K562 (cell line): ENCODE data around the gene INA. TPM values are rescaled to one million over a fixed set of nuclear protein-coding genes. Genes with fewer than 3 reads are reported as not detected.

ENCODE experiments used
- ATAC-seq: fragments of 200-7000 bp; cut with Tn5 transposase; 3 replicates; pipeline ENCODE4 v1.9.1; 2020; ENCODE audit warnings: moderate library complexity
- BruUV-seq: library from RNA; stranded (reverse); fragments of 400-500 nt; replicated peaks from 2 replicates; lab custom pipeline; 2021; lab: Mats Ljungman, UMichigan
- CTCF ChIA-PET: fragments of 300-600 bp; formaldehyde crosslinking; extraction: SDS; loops from one replicate; lab custom pipeline; 2021; ENCODE audit warnings: low intra/inter-chr PET ratio; lab: Yijun Ruan, JAX
- POLR2A ChIA-PET: fragments of 300-600, 350-650 bp; sonication (Branson Sonifier 250); formaldehyde crosslinking; extraction: SDS; loops from one replicate; lab custom pipeline; 2021; ENCODE audit warnings: antibody characterized with exemption, inconsistent platforms; lab: Yijun Ruan, JAX
- DNase-seq, 4 experiments: peaks; one replicate each; pipeline versions ENCODE4 v3.0.0 to v3.0.0-alpha.2; 2011 to 2018; ENCODE audit warnings: low spot score in 3 of 4, mixed read lengths in 3 of 4; ENCODE audit errors: extremely low read depth in 1 of 4
- FAIRE-seq: peaks from 2 replicates; lab custom pipeline; 2011; peaks lifted over from hg19 to GRCh38; lab: Jason Lieb, UNC
- H2AFZ ChIP-seq: 2 replicates; pipeline ENCODE4 v1.6.0; 2011; ENCODE audit warnings: low read depth, low read length, control low read depth, inconsistent platforms
- H3K27ac ChIP-seq: fragments of 200-600 bp; 3 replicates; pipeline ENCODE4 v1.8.0; 2011; ENCODE audit warnings: low read depth, mild to moderate bottlenecking, control low read depth, inconsistent platforms, low read length, moderate library complexity, mixed read lengths; ENCODE audit errors: extremely low read depth
- H3K27me3 ChIP-seq, 2 experiments: fragments of 300-600 bp in 1 of 2; 2 replicates in 1 of 2; 3 replicates in 1 of 2; pipeline versions ENCODE4 v1.6.0 to v1.8.0; 2011; ENCODE audit warnings: inconsistent platforms in 2 of 2, low read length in 2 of 2, mild to moderate bottlenecking in 1 of 2, mixed read lengths in 1 of 2, moderate library complexity in 1 of 2; ENCODE audit not compliant: control insufficient read depth in 2 of 2, insufficient read depth in 2 of 2
- H3K36me3 ChIP-seq: fragments of 300-600 bp; 3 replicates; pipeline ENCODE4 v1.8.0; 2011; ENCODE audit warnings: mild to moderate bottlenecking, low read length, inconsistent platforms; ENCODE audit not compliant: control insufficient read depth, insufficient read depth
- H3K4me1 ChIP-seq, 2 experiments: fragments of 200-600 bp in 1 of 2; replicated peaks in 1 of 2; 2 replicates in 1 of 2; 3 replicates in 1 of 2; pipeline versions ENCODE4 v1.5.1 to v1.8.0; 2011; ENCODE audit warnings: inconsistent platforms in 2 of 2, low read length in 2 of 2, mild to moderate bottlenecking in 1 of 2, mixed read lengths in 1 of 2, moderate library complexity in 1 of 2; ENCODE audit not compliant: control insufficient read depth in 2 of 2, insufficient read depth in 2 of 2
- H3K4me2 ChIP-seq: 2 replicates; pipeline ENCODE4 v1.6.1; 2011; ENCODE audit warnings: low read length, control low read depth, inconsistent platforms, mixed read lengths; ENCODE audit not compliant: insufficient read depth
- H3K4me3 ChIP-seq: fragments of 200-600 bp; sonication (generic), shearing (Covaris generic); 2 replicates; pipeline ENCODE4 v1.5.1; 2016; ENCODE audit warnings: control low read depth, inconsistent platforms
- H3K79me2 ChIP-seq: fragments of 200-600 bp; 3 replicates; pipeline ENCODE4 v1.8.0; 2011; ENCODE audit warnings: low read length, inconsistent platforms; ENCODE audit not compliant: control insufficient read depth, insufficient read depth
- H3K9ac ChIP-seq, 2 experiments: 2 replicates each; pipeline versions ENCODE4 v1.6.0 to v1.6.1; 2011; ENCODE audit warnings: low read depth in 2 of 2, low read length in 2 of 2, control low read depth in 1 of 2, inconsistent platforms in 1 of 2, mild to moderate bottlenecking in 1 of 2, mixed read lengths in 1 of 2; ENCODE audit not compliant: insufficient read depth in 1 of 2
- H3K9me1 ChIP-seq: one replicate; pipeline ENCODE4 v1.6.0; 2011; ENCODE audit warnings: inconsistent platforms, mild to moderate bottlenecking, low read length, moderate library complexity; ENCODE audit not compliant: control insufficient read depth, insufficient read depth
- H3K9me3 ChIP-seq: replicated peaks from 2 replicates; pipeline ENCODE4 v1.5.1; 2011; ENCODE audit warnings: low read depth, low read length, inconsistent platforms; ENCODE audit not compliant: control insufficient read depth, insufficient read depth
- H4K20me1 ChIP-seq: replicated peaks from 2 replicates; pipeline ENCODE4 v1.6.1; 2011; ENCODE audit warnings: low read length, inconsistent platforms, mixed read lengths; ENCODE audit not compliant: control insufficient read depth, insufficient read depth
- CBX5 ChIP-seq: IDR thresholded peaks from 2 replicates; pipeline ENCODE4 v1.6.1; 2014; ENCODE audit warnings: low read depth, borderline replicate concordance
- GATA2 ChIP-seq: sonication (generic); formaldehyde crosslinking; IDR thresholded peaks from 2 replicates; pipeline ENCODE4 v1.4.0; 2020; ENCODE audit warnings: mild to moderate bottlenecking, missing genetic modification reagents
- NONO ChIP-seq, 2 experiments: fragments of 200-400 bp in 1 of 2; fragments of 450-650 bp in 1 of 2; formaldehyde crosslinking in 1 of 2; IDR thresholded peaks; 2 replicates each; pipeline ENCODE4 v1.6.1; 2017; ENCODE audit warnings: low read depth in 2 of 2, mild to moderate bottlenecking in 2 of 2, moderate library complexity in 2 of 2, low read length in 1 of 2
- PRPF4 ChIP-seq: fragments of 200-400 bp; formaldehyde crosslinking; IDR thresholded peaks from one replicate; pipeline ENCODE4 v1.6.1; 2017; ENCODE audit warnings: low read length, low read depth, mild to moderate bottlenecking; ENCODE audit not compliant: insufficient read depth, poor library complexity, severe bottlenecking
- SMAD4 ChIP-seq: fragments of 250-450 bp; sonication (Bioruptor Pico); conservative IDR thresholded peaks from 2 replicates; pipeline ENCODE4 v1.8.0; 2021; ENCODE audit warnings: inconsistent platforms, mild to moderate bottlenecking, moderate library complexity
- ZNF197 ChIP-seq: fragments of 200-800 bp; sonication (Bioruptor generic); IDR thresholded peaks from 2 replicates; pipeline ENCODE4 v1.6.1; 2016; ENCODE audit warnings: low read depth, missing genetic modification characterization, missing compliant biosample characterization
- WGBS: fragments of 100-300 bp; shearing (Covaris generic); methylation state at CpG from one replicate; pipeline ENCODE4 v1.1.6; 2016; ENCODE audit warnings: low coverage, mixed read lengths; ENCODE audit not compliant: insufficient coverage; ENCODE audit errors: missing lambda C conversion rate; 5-methylcytosine and 5-hydroxymethylcytosine counted together
- in situ Hi-C: fragments of 300-500 bp; cut with MboI; formaldehyde crosslinking; loops from 4 replicates; pipeline ENCODE4 v1.15.0; 2018; ENCODE audit warnings: inconsistent platforms, mixed read lengths
- intact Hi-C: fragments of 100-400 bp; cut with micrococcal nuclease; formaldehyde crosslinking; loops from 2 replicates; pipeline ENCODE4 v1.14.2; 2022
- polyA plus RNA-seq, 8 experiments: library from polyadenylated mRNA; depleted of rRNA in 4 of 8; stranded (reverse) in 5 of 8; unstranded in 3 of 8; fragments of >200 nt; fragmentation: Nextera tagmentation in 2 of 8; fragmentation: Illumina TruSeq in 1 of 8; extraction: Ambion mirVana in 2 of 8; extraction: Trizol in 1 of 8; gene quantifications; 2 replicates each; pipeline versions ENCODE4 v1.2.1 to v1.2.3, GENCODE V29; 2011 to 2014; ENCODE audit warnings: inconsistent platforms in 1 of 8, missing spikeins in 1 of 8
- total RNA-seq, 7 experiments: library from RNA; depleted of rRNA in 6 of 7; stranded (reverse); fragments of >200 nt in 6 of 7; fragmentation: Illumina TruSeq in 2 of 7; extraction: Trizol in 2 of 7; gene quantifications; 2 replicates each; pipeline versions ENCODE4 v1.2.1 to v1.2.3, GENCODE V29; 2011 to 2021; ENCODE audit warnings: low replicate concordance in 1 of 7

Gene INA
- total and polyA plus RNA-seq, 9 of the 15 experiments (the other 6 are each of a cell fraction or from before 2014, with no cell fraction given): not detected

DNA sequence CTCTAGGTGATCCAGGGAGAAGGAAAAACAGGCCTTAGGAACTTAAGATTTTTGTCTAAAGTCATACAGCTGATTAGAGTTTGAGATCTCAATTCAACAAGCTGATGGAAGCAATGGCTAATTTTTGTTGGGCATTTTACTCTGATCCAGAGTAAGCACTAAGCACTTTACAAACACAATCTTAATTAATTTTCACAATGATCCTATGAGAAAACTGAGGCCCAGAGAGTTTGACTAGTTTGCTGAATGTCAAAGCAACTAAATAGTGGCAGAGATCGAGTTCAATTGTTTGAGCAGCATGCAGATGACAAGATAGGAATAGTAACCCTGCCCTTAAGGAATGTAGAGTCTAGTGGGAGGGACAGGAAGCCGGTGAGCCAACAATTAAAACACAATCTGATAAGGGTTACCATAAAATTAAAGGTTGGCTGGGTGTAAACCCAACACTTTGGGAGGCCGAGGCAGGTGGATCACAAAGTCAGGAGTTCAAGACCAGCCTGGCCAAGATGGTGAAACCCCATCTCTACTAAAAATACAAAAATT lies 44.7 kb upstream of the INA start:
- ChIA-PET CTCF (no interaction called here), POLR2A (no interaction called here)
- no peak overlapping the region for H3K4me3 ChIP-seq
- H3K36me3 ChIP-seq: no peaks in the 10 kb centered on the region
- H2AFZ ChIP-seq: no peak overlapping the region
- H3K9me3 ChIP-seq: no peaks in the 10 kb centered on the region
- H3K79me2 ChIP-seq: no peaks in the 10 kb centered on the region
- H3K27ac ChIP-seq: no peak overlapping the region
- no peaks in the 10 kb centered on the region for H3K27me3 ChIP-seq
- no peak for ATAC-seq
- BruUV-seq: no TSS peak
- H3K9me1 ChIP-seq: no peaks in the 10 kb centered on the region
- intact Hi-C loops (no loop called here), in situ Hi-C loops (no loop called here)
- H4K20me1 ChIP-seq: no peaks in the 10 kb centered on the region
- FAIRE-seq: no peak
- H3K9ac ChIP-seq: no peak overlapping the region
- H3K4me2 ChIP-seq: no peak overlapping the region
- no peak for DNase-seq
- WGBS: 29% methylated on average over 3 of the region's 3 CpGs
- peaks cover 0 to under 1% of the 10 kb centered on the region in 2 experiments; a peak in 1 of 5 replicates for H3K4me1 ChIP-seq
- TF ChIP-seq CBX5 (no peak), PRPF4 (no peak), SMAD4 (CRISPR knock-in tag) (0 out of 2 replicates have a peak, but pooled peaks have one; percentile 28), NONO (IDR thresholded peaks at IDR 0.05; ENCODE audit: low read depth in 2 of 2, low read length in 1 of 2) (no peak), ZNF197 (CRISPR knock-in tag) (no peak), GATA2 (CRISPR knock-in tag) (0 out of 2 replicates have a peak, but pooled peaks have one; percentile 9)
